HEK293 (cell line): ENCODE data around the gene APOA5.
A peak's percentile ranks its signal among the peaks of the same experiment; 100 is the strongest.

Source experiments
- GLI2 ChIP-seq: fragments of 450-650 bp; formaldehyde crosslinking; IDR thresholded peaks from 2 replicates; pipeline ENCODE4; 2017; ENCODE audit warnings: missing biosample characterization, missing genetic modification characterization, low read depth, borderline replicate concordance
- KLF8 ChIP-seq: fragments of 450-650 bp; formaldehyde crosslinking; IDR thresholded peaks from 2 replicates; pipeline ENCODE4 v1.5.1; 2016; ENCODE audit warnings: missing biosample characterization, missing genetic modification characterization
- OSR2 ChIP-seq: fragments of 450-650 bp; formaldehyde crosslinking; IDR thresholded peaks from 2 replicates; pipeline ENCODE4 v1.5.1; 2016; ENCODE audit warnings: missing biosample characterization, missing genetic modification characterization
- OVOL3 ChIP-seq: fragments of 450-650 bp; formaldehyde crosslinking; IDR thresholded peaks from 2 replicates; pipeline ENCODE4 v1.5.1; 2016; ENCODE audit warnings: missing biosample characterization, missing genetic modification characterization
- PRDM2 ChIP-seq: fragments of 450-650 bp; formaldehyde crosslinking; IDR thresholded peaks from 2 replicates; pipeline ENCODE4 v1.5.1; 2016; ENCODE audit warnings: missing biosample characterization, missing genetic modification characterization, borderline replicate concordance
- SCRT1 ChIP-seq: fragments of 450-650 bp; formaldehyde crosslinking; IDR thresholded peaks from 2 replicates; pipeline ENCODE4 v1.5.1; 2016; ENCODE audit warnings: missing biosample characterization, missing genetic modification characterization, borderline replicate concordance
- SCRT2 ChIP-seq: fragments of 450-650 bp; formaldehyde crosslinking; IDR thresholded peaks from 2 replicates; pipeline ENCODE4 v1.5.1; 2016; ENCODE audit warnings: missing biosample characterization, missing genetic modification characterization
- SP3 ChIP-seq: fragments of 450-650 bp; formaldehyde crosslinking; IDR thresholded peaks from 2 replicates; pipeline ENCODE4 v1.5.1; 2016; ENCODE audit warnings: missing biosample characterization, missing genetic modification characterization
- SP7 ChIP-seq: fragments of 450-650 bp; formaldehyde crosslinking; IDR thresholded peaks from 2 replicates; pipeline ENCODE4 v1.5.1; 2016; ENCODE audit warnings: missing biosample characterization, missing genetic modification characterization
- TCF7L2 ChIP-seq: IDR thresholded peaks from 2 replicates; pipeline ENCODE4 v1.6.1; 2011; ENCODE audit warnings: low read depth, mild to moderate bottlenecking, inconsistent platforms, low read length, moderate library complexity, borderline replicate concordance
- ZBTB17 ChIP-seq: fragments of 450-650 bp; formaldehyde crosslinking; IDR thresholded peaks from 2 replicates; pipeline ENCODE4 v1.5.1; 2016; ENCODE audit warnings: missing biosample characterization, missing genetic modification characterization
- ZBTB20 ChIP-seq: fragments of 450-650 bp; formaldehyde crosslinking; IDR thresholded peaks from 2 replicates; pipeline ENCODE4 v1.5.1; 2016; ENCODE audit warnings: missing biosample characterization, missing genetic modification characterization
- ZBTB21 ChIP-seq: fragments of 450-650 bp; formaldehyde crosslinking; IDR thresholded peaks from 2 replicates; pipeline ENCODE4 v1.5.1; 2017; ENCODE audit warnings: missing biosample characterization, missing genetic modification characterization
- ZBTB26 ChIP-seq: fragments of 450-650 bp; formaldehyde crosslinking; optimal IDR thresholded peaks from 2 replicates; pipeline ENCODE3; 2016; ENCODE audit warnings: missing biosample characterization, mild to moderate bottlenecking, missing genetic modification characterization
- ZBTB8A ChIP-seq: fragments of 450-650 bp; formaldehyde crosslinking; IDR thresholded peaks from 2 replicates; pipeline ENCODE4 v1.5.1; 2016; ENCODE audit warnings: missing biosample characterization, missing genetic modification characterization
- ZEB2 ChIP-seq: fragments of 450-650 bp; formaldehyde crosslinking; IDR thresholded peaks from 2 replicates; pipeline ENCODE4 v1.5.1; 2016; ENCODE audit warnings: missing biosample characterization, missing genetic modification characterization
- ZNF10 ChIP-seq: fragments of 450-650 bp; formaldehyde crosslinking; IDR thresholded peaks from 2 replicates; pipeline ENCODE4 v1.5.1; 2017; ENCODE audit warnings: missing biosample characterization, missing genetic modification characterization
- ZNF157 ChIP-seq: fragments of 450-650 bp; formaldehyde crosslinking; IDR thresholded peaks from 2 replicates; pipeline ENCODE4 v1.5.1; 2016; ENCODE audit warnings: missing biosample characterization, missing genetic modification characterization
- ZNF175 ChIP-seq: fragments of 450-650 bp; formaldehyde crosslinking; IDR thresholded peaks from 2 replicates; pipeline ENCODE4 v1.5.1; 2016; ENCODE audit warnings: missing biosample characterization, missing genetic modification characterization
- ZNF23 ChIP-seq: fragments of 450-650 bp; formaldehyde crosslinking; IDR thresholded peaks from 2 replicates; pipeline ENCODE4 v1.5.1; 2016; ENCODE audit warnings: missing biosample characterization, missing genetic modification characterization, borderline replicate concordance
- ZNF311 ChIP-seq: fragments of 450-650 bp; formaldehyde crosslinking; IDR thresholded peaks from 2 replicates; pipeline ENCODE4 v1.5.1; 2017; ENCODE audit warnings: missing biosample characterization, missing genetic modification characterization, borderline replicate concordance
- ZNF501 ChIP-seq: fragments of 450-650 bp; formaldehyde crosslinking; IDR thresholded peaks from 2 replicates; pipeline ENCODE4 v1.5.1; 2016; ENCODE audit warnings: missing biosample characterization, missing genetic modification characterization
- ZNF521 ChIP-seq: fragments of 450-650 bp; formaldehyde crosslinking; IDR thresholded peaks from 2 replicates; pipeline ENCODE4 v1.5.1; 2017; ENCODE audit warnings: missing biosample characterization, mild to moderate bottlenecking, missing genetic modification characterization
- ZNF530 ChIP-seq: fragments of 450-650 bp; formaldehyde crosslinking; IDR thresholded peaks from 2 replicates; pipeline ENCODE4 v1.5.1; 2016; ENCODE audit warnings: low read depth, missing biosample characterization, missing genetic modification characterization
- ZNF580 ChIP-seq: fragments of 450-650 bp; formaldehyde crosslinking; IDR thresholded peaks from 2 replicates; pipeline ENCODE4 v1.5.1; 2016; ENCODE audit warnings: missing biosample characterization, missing genetic modification characterization
- ZNF629 ChIP-seq: fragments of 450-650 bp; formaldehyde crosslinking; IDR thresholded peaks from 2 replicates; pipeline ENCODE4 v1.5.1; 2017; ENCODE audit warnings: missing biosample characterization, missing genetic modification characterization
- ZNF639 ChIP-seq: fragments of 450-650 bp; formaldehyde crosslinking; IDR thresholded peaks from 2 replicates; pipeline ENCODE4 v1.5.1; 2016; ENCODE audit warnings: missing biosample characterization, missing genetic modification characterization
- ZNF658 ChIP-seq: fragments of 450-650 bp; formaldehyde crosslinking; IDR thresholded peaks from 2 replicates; pipeline ENCODE4; 2016; ENCODE audit warnings: missing biosample characterization, missing genetic modification characterization
- ZNF830 ChIP-seq: fragments of 450-650 bp; IDR thresholded peaks from 2 replicates; pipeline ENCODE4 v1.5.0; 2018; ENCODE audit warnings: missing biosample characterization, missing genetic modification characterization, low read depth, mild to moderate bottlenecking, moderate library complexity
- ZNF837 ChIP-seq: fragments of 450-650 bp; formaldehyde crosslinking; IDR thresholded peaks from 2 replicates; pipeline ENCODE4 v1.5.1; 2016; ENCODE audit warnings: missing biosample characterization, missing genetic modification characterization

APOA5 gene

GRCh38 chr11:116772443-116773202 lies 19.1 kb downstream of the APOA5 start, which contains the start of gene BUD13 (continued):
- TF ChIP-seq TCF7L2 (no peak), ZNF10 (tag by site-specific recombination) (no peak), ZEB2 (tag by site-specific recombination) (peak; percentile 85), ZNF501 (tag by site-specific recombination) (peak; percentile 96), ZNF837 (tag by site-specific recombination) (no peak), ZNF521 (tag by site-specific recombination) (no peak), GLI2 (tag by site-specific recombination) (no peak), SP7 (tag by site-specific recombination) (peak; percentile 71; the same call in 1 of the 2 replicates), SP3 (tag by site-specific recombination) (peak; percentile 89), ZBTB17 (tag by site-specific recombination) (0 out of 2 replicates have a peak, but pooled peaks have one; percentile 41), ZNF175 (tag by site-specific recombination) (no peak), ZNF639 (tag by site-specific recombination) (peak; percentile 55; the same call in 1 of the 2 replicates), ZBTB8A (tag by site-specific recombination) (no peak), OSR2 (tag by site-specific recombination) (no peak), ZNF629 (tag by site-specific recombination) (peak; percentile 65; the same call in 1 of the 2 replicates), ZNF580 (tag by site-specific recombination) (0 out of 2 replicates have a peak, but pooled peaks have one; percentile 63), ZNF157 (tag by site-specific recombination) (no peak), ZNF658 (tag by site-specific recombination) (no peak), ZNF830 (tag by site-specific recombination) (no peak), OVOL3 (peak; percentile 50; the same call in 1 of the 2 replicates), KLF8 (tag by site-specific recombination) (peak; percentile 94), ZBTB26 (peak; percentile 73), ZNF311 (no peak), SCRT2 (tag by site-specific recombination) (0 out of 2 replicates have a peak, but pooled peaks have one; percentile 21), ZBTB21 (tag by site-specific recombination) (peak; percentile 30; the same call in 1 of the 2 replicates), SCRT1 (no peak), ZNF530 (no peak), ZNF23 (tag by site-specific recombination) (no peak), PRDM2 (no peak), ZBTB20 (peak; percentile 89)
